ENCODE measurements around the gene MOCS1. TPM values are rescaled to one million over a fixed set of nuclear protein-coding genes. Genes with fewer than 3 reads are reported as not detected.

The MOCS1 gene
- total RNA-seq, 1 donor, result 25.3 TPM

DNA sequence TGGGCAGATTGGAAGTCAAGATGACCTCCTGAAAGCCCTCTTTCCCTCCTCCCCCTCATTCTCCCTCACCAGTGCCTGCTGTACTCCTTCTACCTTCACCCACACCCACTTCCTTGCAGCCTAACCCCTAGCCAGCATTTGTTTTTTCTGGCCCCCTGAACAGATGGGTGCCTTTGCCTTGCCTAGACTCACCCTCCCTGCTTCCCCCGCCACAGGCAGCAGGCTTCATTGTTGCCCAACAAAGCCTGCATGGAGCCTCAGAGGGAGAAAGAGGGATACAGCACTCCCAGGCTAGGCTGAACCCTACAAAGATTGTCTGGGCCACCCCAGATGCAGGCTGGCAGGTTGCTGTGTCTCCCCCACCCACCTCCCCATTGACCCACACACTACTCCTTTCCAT is 2.7 kb downstream of the MOCS1 start:
- Histone ChIP-seq H4K20me1 (ENCODE audit: insufficient read depth, low read length) (peaks cover 8% of the 10 kb centered on the region), H3K27ac (ENCODE audit: low read depth, low read length) (no peak overlapping the region), H3K9me3 (ENCODE audit: low read depth, low read length) (no peaks in the 10 kb centered on the region), H2AFZ (ENCODE audit: low read length) (no peak overlapping the region), H3K4me2 (ENCODE audit: insufficient read depth, low read length) (no peak overlapping the region), H3K4me1 (ENCODE audit: insufficient read depth, low read length) (peaks cover 29% of the 10 kb centered on the region), H3K27me3 (ENCODE audit: insufficient read depth, low read length) (peaks cover 7% of the 10 kb centered on the region), H3K79me2 (ENCODE audit: insufficient read depth, low read length) (peaks cover 19% of the 10 kb centered on the region), H3K36me3 (ENCODE audit: insufficient read depth, low read length) (no peaks in the 10 kb centered on the region), H3K4me3 (ENCODE audit: insufficient read depth, low read length) (no peak overlapping the region)
- no peak for TF ChIP-seq CTCF (IDR thresholded peaks at IDR 0.05; ENCODE audit: extremely low read depth, low read depth, low read length)
- no peak for DNase-seq (ENCODE audit: insufficient read length, low spot score, missing footprints)

- peak overlapping the region; percentile 11 for H3K4me3 ChIP-seq (ENCODE audit: insufficient read depth, low read length)
- peak overlapping the region; percentile 61 for H3K4me2 ChIP-seq (ENCODE audit: insufficient read depth, low read length)
- peaks cover 19% of the 10 kb centered on the region for H3K79me2 ChIP-seq (ENCODE audit: insufficient read depth, low read length)
- no peaks in the 10 kb centered on the region for H3K36me3 ChIP-seq (ENCODE audit: insufficient read depth, low read length)
- peaks cover 29% of the 10 kb centered on the region for H3K4me1 ChIP-seq (ENCODE audit: insufficient read depth, low read length)
- H3K27ac ChIP-seq (ENCODE audit: low read depth, low read length), result peak overlapping the region; percentile 53
- H2AFZ ChIP-seq (ENCODE audit: low read length), result no peak overlapping the region
- H3K9me3 ChIP-seq (ENCODE audit: low read depth, low read length), result no peaks in the 10 kb centered on the region
- H4K20me1 ChIP-seq (ENCODE audit: insufficient read depth, low read length), result peaks cover 11% of the 10 kb centered on the region
- H3K27me3 ChIP-seq (ENCODE audit: insufficient read depth, low read length), result no peaks in the 10 kb centered on the region
- DNase-seq (ENCODE audit: insufficient read length, low spot score, missing footprints), result no peak
- TF ChIP-seq CTCF (IDR thresholded peaks at IDR 0.05; ENCODE audit: extremely low read depth, low read depth, low read length), result no peak
Measured at GRCh38 chr6:39930540-39930939, 3.7 kb downstream of the MOCS1 start.

GRCh38 chr6:39929733-39930461 is 4.4 kb downstream of the MOCS1 start:
- no peaks in the 10 kb centered on the region for H3K27me3 ChIP-seq (ENCODE audit: insufficient read depth, low read length)
- H3K27ac ChIP-seq (ENCODE audit: low read depth, low read length), result peak overlapping the region; percentile 53
- no peaks in the 10 kb centered on the region for H3K9me3 ChIP-seq (ENCODE audit: low read depth, low read length)
- H3K4me3 ChIP-seq (ENCODE audit: insufficient read depth, low read length), result no peak overlapping the region
- peak overlapping the region; percentile 61 for H3K4me2 ChIP-seq (ENCODE audit: insufficient read depth, low read length)
- TF ChIP-seq CTCF (IDR thresholded peaks at IDR 0.05; ENCODE audit: extremely low read depth, low read depth, low read length), result no peak
- peaks cover 3% of the 10 kb centered on the region for H3K36me3 ChIP-seq (ENCODE audit: insufficient read depth, low read length)
- H2AFZ ChIP-seq (ENCODE audit: low read length), result no peak overlapping the region
- H3K79me2 ChIP-seq (ENCODE audit: insufficient read depth, low read length), result peaks cover 19% of the 10 kb centered on the region
- DNase-seq (ENCODE audit: insufficient read length, low spot score, missing footprints), result peak; percentile 94
- H3K4me1 ChIP-seq (ENCODE audit: insufficient read depth, low read length), result peaks cover 27% of the 10 kb centered on the region
- peaks cover 11% of the 10 kb centered on the region for H4K20me1 ChIP-seq (ENCODE audit: insufficient read depth, low read length)

DNA sequence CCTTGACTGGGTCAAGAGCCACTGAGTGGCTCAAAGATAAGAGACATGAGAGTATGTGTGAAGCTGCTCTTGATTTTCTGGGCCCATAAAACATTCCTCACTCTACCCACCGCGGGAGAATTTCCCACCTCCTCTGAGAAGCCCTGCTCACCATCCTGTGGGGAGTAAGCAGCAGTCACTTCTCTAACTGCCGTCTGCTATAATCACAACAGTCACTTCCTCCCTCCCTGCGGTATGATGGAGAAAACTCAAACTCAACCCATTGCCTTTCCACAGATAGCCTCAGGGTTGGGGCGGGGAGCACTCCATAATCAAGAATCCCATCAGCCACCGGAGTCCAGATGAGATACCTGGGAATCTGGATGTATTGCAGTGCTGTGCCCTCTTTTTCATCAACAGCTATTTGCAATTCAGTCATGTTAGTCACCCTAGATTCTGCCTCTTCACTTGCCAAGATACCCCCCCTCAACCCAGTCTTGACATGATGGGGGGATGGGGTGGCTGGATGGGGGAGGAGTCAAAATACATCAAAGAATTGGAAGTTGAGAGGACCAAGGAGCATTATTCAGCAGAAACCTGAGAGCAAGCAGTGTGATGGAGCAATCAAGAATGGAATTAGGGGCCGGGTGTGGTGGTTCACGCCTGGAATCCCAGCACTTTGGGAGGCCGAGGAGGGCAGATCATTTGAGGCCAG is 5.1 kb downstream of the MOCS1 start:
- H3K4me2 ChIP-seq (ENCODE audit: insufficient read depth, low read length), result no peak overlapping the region
- H3K79me2 ChIP-seq (ENCODE audit: insufficient read depth, low read length), result peaks cover 19% of the 10 kb centered on the region
- no peak for TF ChIP-seq CTCF (IDR thresholded peaks at IDR 0.05; ENCODE audit: extremely low read depth, low read depth, low read length)
- H3K27ac ChIP-seq (ENCODE audit: low read depth, low read length), result no peak overlapping the region
- no peak overlapping the region for H3K4me3 ChIP-seq (ENCODE audit: insufficient read depth, low read length)
- H3K9me3 ChIP-seq (ENCODE audit: low read depth, low read length), result no peaks in the 10 kb centered on the region
- DNase-seq (ENCODE audit: insufficient read length, low spot score, missing footprints), result no peak
- peaks cover 11% of the 10 kb centered on the region for H4K20me1 ChIP-seq (ENCODE audit: insufficient read depth, low read length)
- peaks cover 22% of the 10 kb centered on the region for H3K4me1 ChIP-seq (ENCODE audit: insufficient read depth, low read length)
- H3K27me3 ChIP-seq (ENCODE audit: insufficient read depth, low read length), result no peaks in the 10 kb centered on the region
- H3K36me3 ChIP-seq (ENCODE audit: insufficient read depth, low read length), result peaks cover 7% of the 10 kb centered on the region
- H2AFZ ChIP-seq (ENCODE audit: low read length), result no peak overlapping the region
